Tongue (tissue), 2 donors: ENCODE data around the gene NCKIPSD. TPM values are rescaled to one million over a fixed set of nuclear protein-coding genes. Genes with fewer than 3 reads are reported as not detected.
"Not testable (repeated sequence)": the region's sequence is repeated elsewhere in the genome, so short reads cannot be mapped to it uniquely, and the experiment has no call there.

Source experiments
- DNase-seq: peaks from one replicate; pipeline ENCODE4 v3.0.0-alpha.2; 2015
- total RNA-seq: library from RNA; depleted of rRNA; stranded (reverse); fragments of >200 nt; gene quantifications from one replicate; pipeline ENCODE4 v1.2.3, GENCODE V29; 2014

NCKIPSD gene
- 11.3 TPM for total RNA-seq

GRCh38 chr3:48685603-48686511 is at the start of gene NCKIPSD:
Gene NCKIPSD (minus strand): TSS chr3:48685915. CDS start chr3:48685807, 108 bp downstream.
- peak; percentile 94 for DNase-seq

GRCh38 chr3:48735075-48735767 is 49.5 kb upstream of the NCKIPSD start:
- not testable (repeated sequence) for DNase-seq

DNA sequence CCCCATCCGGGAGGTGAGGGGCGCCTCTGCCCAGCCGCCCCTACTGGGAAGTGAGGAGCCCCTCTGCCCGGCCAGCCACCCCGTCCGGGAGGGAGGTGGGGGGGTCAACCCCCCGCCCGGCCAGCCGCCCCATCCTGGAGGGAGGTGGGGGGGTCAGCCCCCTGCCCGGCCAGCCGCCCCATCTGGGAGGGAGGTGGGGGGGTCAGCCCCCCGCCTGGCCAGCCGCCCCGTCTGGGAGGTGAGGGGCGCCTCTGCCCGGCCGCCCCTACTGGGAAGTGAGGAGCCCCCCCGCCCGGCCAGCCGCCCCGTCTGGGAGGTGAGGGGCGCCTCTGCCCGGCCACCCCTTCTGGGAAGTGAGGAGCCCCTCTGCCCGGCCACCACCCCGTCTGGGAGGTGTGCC is 48.8 kb upstream of the NCKIPSD start:
- not testable (repeated sequence) for DNase-seq

GRCh38 chr3:48733752-48734518 is 48.2 kb upstream of the NCKIPSD start:
- DNase-seq: not testable (repeated sequence)

GRCh38 chr3:48727511-48727910 is 41.8 kb upstream of the NCKIPSD start:
- DNase-seq: no peak

- not testable (repeated sequence) for DNase-seq
Observed at GRCh38 chr3:48725185-48725855, 39.6 kb upstream of the NCKIPSD start.

- no peak for DNase-seq
Observed at GRCh38 chr3:48723725-48724124, 38.0 kb upstream of the NCKIPSD start.

- DNase-seq: not testable (repeated sequence)
Observed at GRCh38 chr3:48723293-48723692, 37.6 kb upstream of the NCKIPSD start.

DNA sequence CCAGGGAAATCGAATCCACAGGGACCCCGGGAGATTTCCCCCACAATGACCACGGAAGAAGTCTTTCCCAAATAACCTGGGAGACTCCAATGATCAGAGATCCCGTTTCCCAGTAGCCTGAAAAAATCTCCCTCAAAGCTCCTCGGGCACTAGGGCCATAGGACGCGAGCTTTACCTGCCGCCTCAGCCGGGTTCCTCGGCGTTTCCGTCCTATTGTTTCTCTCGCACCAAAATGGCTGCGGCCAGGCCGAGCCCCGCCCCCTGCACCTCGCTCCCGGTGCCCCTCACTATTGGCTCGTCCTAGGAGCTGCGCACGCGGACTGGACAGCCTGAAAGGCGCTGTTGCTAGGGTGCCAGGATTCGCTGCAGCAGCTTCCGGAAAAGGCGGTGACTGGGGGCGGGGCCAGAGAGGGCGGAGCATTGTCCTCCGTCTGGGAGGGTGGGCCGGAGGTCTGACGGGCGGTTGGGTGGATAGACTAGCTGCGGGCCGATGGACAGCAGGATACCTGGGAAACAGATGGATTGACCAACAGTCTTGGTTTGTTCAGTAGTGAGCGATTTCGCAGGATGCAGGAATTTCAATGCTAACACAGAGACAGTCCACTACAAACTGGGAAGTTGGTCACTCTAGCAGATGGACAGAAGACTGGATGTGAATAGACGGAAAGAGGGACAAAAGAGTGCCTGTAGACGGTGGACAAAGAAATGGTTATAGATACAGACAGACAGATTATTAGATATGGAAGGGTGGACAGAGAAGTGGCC is 31.4 kb upstream of the NCKIPSD start, which contains the start of gene IP6K2:
Gene IP6K2 (minus strand): TSS at position 240 of the 765 bp plus-strand sequence. CDS start 21,930 bp downstream, outside the sequence.
- peak; percentile 99 for DNase-seq

- DNase-seq: peak; percentile 61
Observed at GRCh38 chr3:48716508-48716981, 30.8 kb upstream of the NCKIPSD start.

- DNase-seq: peak; percentile 41
Observed at GRCh38 chr3:48715174-48715800, 29.6 kb upstream of the NCKIPSD start.

DNA sequence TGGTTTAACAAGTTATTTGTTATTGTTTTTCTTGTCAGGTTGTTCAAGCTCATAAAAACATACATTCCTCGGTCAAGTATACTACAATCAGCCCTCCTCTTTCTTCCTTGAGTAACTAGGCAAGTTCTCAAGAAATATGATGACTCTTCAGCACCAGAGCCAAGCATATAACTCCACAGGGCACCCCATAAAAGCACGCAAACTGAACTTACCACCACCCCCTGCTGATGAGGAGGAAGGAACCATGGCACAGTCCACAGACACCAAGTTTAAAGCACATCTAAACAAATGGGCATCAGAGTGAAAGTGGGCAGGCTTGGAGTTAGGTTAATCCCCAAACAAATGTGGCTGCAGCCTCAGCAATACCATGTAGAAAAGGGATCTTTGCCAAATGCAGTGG is 26.0 kb upstream of the NCKIPSD start:
- no peak for DNase-seq

DNA sequence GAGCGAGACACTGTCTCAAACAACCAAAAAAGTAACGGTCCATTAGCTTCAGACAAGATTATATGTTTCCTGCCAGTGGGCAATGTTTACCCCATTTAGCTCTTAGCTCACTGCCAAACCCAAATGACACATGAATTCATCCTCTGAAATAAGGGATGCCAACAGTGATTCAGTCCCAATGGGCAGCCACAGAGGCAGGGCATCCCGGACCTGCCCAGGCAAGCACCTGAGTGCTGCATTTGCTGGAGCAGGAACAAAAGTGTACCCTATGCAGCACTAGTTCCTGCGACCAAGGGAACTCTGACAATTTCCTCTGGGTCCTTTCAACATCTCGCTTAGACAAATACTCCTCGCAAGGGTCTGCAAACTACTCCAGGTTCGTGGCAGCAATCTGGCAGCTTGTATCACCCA is 23.3 kb upstream of the NCKIPSD start:
- DNase-seq: no peak

DNA sequence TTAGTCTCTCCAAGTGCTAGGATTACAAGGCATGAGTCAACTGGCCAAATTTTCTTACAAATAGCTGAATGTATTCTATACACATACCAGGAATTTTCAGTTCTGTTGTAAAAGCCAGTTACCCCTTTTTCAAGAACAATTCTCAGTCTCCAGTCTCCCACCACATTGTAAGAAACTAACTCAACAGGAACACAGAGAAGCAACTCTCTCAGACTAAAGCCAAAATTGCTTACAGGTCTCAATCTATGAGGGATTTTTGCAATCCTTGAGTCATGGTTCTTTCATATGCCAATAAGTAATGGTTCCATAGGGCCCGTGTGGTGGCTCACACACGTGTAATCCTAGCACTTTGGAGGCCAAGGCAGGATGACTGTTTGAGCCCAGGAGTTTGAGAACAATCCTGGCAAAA is 22.8 kb upstream of the NCKIPSD start:
- no peak for DNase-seq

DNA sequence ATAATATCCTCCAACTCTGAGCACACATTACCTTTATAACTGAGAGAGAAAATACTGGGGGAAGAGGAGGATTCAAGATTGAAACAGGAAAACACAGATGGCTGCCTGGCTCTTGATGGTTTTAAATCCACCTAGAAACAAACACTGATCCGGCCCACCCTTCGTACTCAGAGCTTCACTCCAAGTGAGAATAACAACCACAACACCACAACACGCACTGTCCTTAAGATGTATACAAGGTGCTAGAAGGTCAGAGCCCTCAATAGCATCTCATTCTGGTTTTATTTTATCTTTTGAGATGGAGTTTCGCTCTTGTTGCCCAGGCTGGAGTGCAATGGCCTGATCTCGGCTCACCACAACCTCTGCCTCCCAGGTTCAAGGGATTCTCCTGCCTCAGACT is 21.4 kb upstream of the NCKIPSD start:
- DNase-seq: no peak

GRCh38 chr3:48702320-48702920 is 16.7 kb upstream of the NCKIPSD start:
- no peak for DNase-seq

DNA sequence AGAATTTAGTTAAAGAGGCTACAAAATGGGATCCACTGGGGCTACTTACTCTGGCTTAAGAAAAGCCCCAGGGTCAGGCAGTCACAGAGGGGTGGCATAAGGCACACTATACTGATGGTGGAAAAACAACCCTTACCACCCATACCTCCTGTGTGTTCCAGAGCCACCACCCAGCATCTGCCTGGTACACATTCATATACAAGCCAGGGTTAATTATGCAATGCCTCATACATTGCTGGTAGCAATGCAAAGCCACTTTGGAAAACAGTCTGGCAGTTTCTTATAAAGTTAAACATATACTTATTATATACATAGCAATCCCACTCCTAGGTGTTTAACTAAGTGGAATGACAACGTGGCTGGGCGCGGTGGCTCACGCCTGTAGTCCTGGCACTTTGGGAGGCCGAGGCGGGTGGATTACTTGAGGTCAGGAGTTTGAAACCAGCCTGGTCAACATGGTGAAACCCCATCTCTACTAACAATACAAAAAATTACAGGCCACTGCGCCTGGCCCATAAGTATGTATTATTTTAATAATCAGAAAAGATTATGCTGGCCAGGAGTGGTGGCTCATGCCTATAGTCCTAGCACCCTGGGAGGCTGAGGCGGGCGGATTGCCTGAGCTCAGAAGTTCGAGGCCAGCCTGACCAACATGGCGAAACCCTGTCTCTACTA is 15.2 kb upstream of the NCKIPSD start:
- no peak for DNase-seq

DNA sequence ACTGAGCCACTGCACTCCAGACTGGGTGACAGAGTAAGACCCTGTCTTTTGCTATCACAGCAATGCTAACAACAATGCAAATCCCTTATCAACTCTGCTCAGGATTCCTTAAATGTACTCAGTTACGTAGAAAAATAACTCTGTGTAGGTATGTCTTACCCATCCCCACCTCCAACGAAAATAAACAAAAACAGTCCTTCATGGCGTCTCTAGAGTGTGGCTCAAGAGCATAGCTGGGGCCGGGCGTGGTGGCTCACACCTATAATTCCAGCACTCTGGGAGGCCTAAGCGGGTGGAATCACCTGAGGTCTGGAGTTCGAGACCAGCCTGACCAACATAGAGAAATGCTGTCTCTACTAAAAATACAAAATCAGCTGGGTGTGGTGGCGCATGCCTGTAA is 13.2 kb upstream of the NCKIPSD start:
- DNase-seq: no peak

DNA sequence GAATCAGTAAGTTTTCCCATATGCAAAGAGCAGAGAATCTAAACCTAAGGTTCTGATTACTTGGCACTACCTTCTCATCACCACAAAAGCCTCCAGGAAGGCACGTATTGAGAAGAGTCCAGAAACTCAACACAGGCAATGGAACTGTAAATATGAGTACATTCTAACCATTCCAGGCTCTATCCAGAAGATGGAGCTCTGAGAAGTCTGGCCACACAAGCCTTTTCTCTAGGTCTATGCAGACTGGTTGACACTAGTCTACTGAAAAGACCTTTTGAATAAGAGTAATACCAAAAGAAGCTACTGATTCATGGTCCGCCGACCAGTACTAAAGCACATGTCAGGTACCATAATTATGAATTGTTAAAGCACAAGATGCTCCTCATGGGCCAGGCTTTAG is 12.2 kb upstream of the NCKIPSD start:
- no peak for DNase-seq
